GM06990 (cell line): ENCODE measurements around the gene PAX5.

Experiments used
- DNase-seq: peaks from one replicate; pipeline ENCODE4 v3.0.0-alpha.2; 2011; ENCODE audit not compliant: insufficient read length; ENCODE audit errors: extremely low read depth
- H3K27me3 ChIP-seq: replicated peaks from 2 replicates; pipeline ENCODE4 v1.6.0; 2011; ENCODE audit warnings: low read length; ENCODE audit not compliant: control insufficient read depth, insufficient read depth
- H3K36me3 ChIP-seq: 2 replicates; pipeline ENCODE4 v1.5.1; 2011; ENCODE audit warnings: low read length; ENCODE audit not compliant: control insufficient read depth, insufficient read depth
- H3K4me3 ChIP-seq: replicated peaks from 2 replicates; pipeline ENCODE4 v1.5.1; 2011; ENCODE audit warnings: low read depth, mild to moderate bottlenecking, control low read depth, low read length
- TF ChIP-seq, protein P1 (sequence below): IDR thresholded peaks from 2 replicates; pipeline ENCODE4 v1.5.1; 2011; ENCODE audit warnings: low read length, control low read depth, mild to moderate bottlenecking, inconsistent platforms; ENCODE audit not compliant: insufficient read depth, poor library complexity, severe bottlenecking

Gene PAX5

DNA sequence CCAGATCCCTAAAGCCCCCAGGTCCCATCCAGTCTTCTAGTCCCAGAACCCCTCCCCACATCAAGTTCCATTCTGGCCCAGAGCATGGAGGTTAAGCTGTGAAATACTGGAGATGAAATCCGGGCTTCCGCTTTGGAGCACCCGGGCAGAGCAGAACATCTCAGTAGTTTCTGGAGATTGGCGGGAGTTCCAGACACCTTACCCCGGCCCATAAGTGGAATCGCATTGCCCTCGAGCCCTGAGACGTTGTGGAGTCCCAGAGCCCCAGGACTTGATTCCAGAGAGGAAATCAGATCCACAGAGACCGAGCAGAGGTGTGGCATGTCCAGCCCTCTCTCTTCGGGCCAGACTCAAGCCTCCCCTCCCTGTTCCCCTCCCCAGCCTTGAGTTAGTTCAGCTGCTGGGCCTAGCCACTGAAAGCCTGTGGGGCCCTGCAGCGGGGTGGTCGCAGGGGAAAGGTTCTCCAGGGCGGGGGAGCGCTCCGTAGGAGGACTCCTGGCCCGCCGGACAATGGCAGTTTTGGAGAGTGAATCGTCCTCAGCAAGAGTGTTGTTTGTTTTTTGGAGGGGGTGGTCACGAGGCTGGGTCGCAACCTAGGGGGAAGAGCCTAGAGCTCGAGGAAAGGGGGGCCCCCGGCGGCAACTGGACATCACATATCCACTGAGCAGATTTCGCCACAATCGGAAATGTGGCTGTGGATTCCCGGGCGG lies 1.0 kb upstream of the PAX5 start:
- Histone ChIP-seq H3K27me3 (no peaks in the 10 kb centered on the region), H3K4me3 (peak overlapping the region; percentile 87), H3K36me3 (no peaks in the 10 kb centered on the region)
- DNase-seq = peak; percentile 61
- TF ChIP-seq, protein P1, sequence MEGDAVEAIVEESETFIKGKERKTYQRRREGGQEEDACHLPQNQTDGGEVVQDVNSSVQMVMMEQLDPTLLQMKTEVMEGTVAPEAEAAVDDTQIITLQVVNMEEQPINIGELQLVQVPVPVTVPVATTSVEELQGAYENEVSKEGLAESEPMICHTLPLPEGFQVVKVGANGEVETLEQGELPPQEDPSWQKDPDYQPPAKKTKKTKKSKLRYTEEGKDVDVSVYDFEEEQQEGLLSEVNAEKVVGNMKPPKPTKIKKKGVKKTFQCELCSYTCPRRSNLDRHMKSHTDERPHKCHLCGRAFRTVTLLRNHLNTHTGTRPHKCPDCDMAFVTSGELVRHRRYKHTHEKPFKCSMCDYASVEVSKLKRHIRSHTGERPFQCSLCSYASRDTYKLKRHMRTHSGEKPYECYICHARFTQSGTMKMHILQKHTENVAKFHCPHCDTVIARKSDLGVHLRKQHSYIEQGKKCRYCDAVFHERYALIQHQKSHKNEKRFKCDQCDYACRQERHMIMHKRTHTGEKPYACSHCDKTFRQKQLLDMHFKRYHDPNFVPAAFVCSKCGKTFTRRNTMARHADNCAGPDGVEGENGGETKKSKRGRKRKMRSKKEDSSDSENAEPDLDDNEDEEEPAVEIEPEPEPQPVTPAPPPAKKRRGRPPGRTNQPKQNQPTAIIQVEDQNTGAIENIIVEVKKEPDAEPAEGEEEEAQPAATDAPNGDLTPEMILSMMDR = no peak

DNA sequence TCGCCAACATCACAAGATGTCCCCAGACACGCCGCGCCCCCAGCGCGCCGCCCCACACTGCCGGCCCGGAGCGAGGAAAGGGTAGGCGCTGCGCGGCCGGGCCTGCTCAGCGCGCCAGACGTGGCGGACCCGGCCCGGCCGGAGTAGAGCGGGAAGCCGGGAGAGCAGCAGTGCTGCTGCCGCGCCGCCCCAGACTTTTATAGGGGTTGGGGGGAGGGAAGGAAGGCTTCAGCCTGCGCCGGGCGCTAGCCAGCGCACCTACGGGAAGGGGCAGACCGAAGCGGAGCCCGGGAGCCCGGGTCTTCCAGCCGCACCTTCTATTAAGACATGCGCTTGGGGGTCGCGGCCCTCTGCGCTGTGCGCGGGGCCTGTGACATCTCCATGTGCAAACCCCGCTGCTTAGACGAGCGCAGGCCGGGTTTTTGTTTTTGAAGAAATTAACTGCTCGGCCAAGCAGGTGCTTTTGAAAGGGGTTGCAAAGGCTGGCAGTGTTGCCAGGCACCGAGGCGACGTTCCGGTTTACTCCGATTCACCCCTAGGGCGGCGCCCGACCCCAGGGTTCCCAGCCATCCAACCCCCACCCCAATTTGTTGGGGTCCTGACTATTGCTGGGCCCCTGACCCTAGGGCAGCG lies 353 bp upstream of the PAX5 start:
- peak overlapping the region; percentile 87 for H3K4me3 ChIP-seq
- TF ChIP-seq, protein P1 = peak; percentile 85
- H3K36me3 ChIP-seq = no peaks in the 10 kb centered on the region
- H3K27me3 ChIP-seq = no peaks in the 10 kb centered on the region
- peak; percentile 89 for DNase-seq

DNA sequence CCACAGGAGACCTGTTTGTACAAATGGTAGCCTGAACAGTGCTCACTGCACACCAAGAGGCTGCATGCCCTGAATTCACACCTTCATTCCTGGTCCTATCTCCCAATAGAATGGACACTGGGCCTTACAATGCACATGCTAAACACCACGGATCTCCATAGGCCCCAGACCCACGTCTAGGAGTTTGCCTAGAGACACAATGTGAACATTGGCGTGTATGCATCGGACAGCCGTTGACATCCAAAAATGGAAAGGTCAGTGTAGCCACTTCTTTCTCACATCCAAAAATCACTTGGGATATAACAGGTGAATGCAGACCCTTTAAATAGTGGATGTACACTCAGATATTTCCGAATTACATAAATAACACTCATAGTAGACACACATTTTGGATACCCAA lies 927 bp downstream of the PAX5 start:
- peak overlapping the region; percentile 87 for H3K4me3 ChIP-seq
- H3K27me3 ChIP-seq = no peaks in the 10 kb centered on the region
- TF ChIP-seq, protein P1 = no peak

DNA sequence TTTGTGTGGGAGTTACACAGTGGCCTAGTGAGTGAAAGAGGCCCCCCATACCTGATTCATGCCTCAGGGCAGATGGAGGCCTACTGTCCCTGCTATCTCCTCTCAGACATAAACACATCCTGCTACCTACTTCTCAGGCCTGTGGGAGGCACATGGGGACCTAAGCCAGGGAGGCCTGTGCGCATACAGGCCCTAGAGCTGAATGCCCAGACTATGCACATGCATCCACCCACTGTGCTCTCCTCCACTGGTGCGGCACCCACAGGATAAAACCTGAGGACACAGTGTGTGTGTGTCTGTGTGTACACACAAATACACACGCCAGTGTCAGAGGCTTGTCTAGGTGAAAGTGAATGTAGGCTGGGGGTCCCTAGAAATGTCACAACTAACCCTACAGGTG lies 1.4 kb downstream of the PAX5 start:
- Histone ChIP-seq H3K4me3 (peak overlapping the region; percentile 87), H3K27me3 (no peaks in the 10 kb centered on the region), H3K36me3 (no peaks in the 10 kb centered on the region)
- TF ChIP-seq, protein P1 = no peak
- DNase-seq = peak; percentile 61

More for the DNA sequence above, 927 bp downstream of the PAX5 start:
- DNase-seq = no peak
- no peaks in the 10 kb centered on the region for H3K36me3 ChIP-seq

DNA sequence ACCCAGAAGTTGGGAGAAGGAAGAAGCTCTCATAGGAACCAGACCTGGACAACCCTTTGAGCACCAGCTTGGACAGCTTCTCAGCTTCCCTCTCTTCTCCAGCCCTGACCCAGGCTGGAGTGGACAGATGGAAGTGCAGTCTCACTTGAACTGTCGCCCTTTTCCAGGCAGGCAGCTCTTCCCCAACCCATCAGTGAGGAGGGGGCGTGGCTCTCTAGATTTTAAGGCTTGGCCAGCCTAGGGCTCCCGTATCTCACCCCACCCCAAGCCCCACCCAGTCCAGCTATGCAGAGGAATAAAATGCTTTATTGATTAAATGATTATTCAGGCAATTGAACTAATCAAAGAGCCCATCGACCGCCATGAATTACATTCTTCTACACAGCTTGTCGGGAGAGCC lies 2.2 kb downstream of the PAX5 start:
- Histone ChIP-seq H3K27me3 (no peaks in the 10 kb centered on the region), H3K4me3 (peak overlapping the region; percentile 87), H3K36me3 (no peaks in the 10 kb centered on the region)
- TF ChIP-seq, protein P1 = no peak
- no peak for DNase-seq
